GM19372 (cell line): ENCODE results near the gene RAD51B.

ENCODE experiments used
- ATAC-seq: cut with Tn5 transposase; IDR thresholded peaks from one replicate; pipeline ENCODE4 v1.9.1; 2021; ENCODE audit warnings: mild to moderate bottlenecking, low read depth, moderate library complexity; ENCODE audit not compliant: unreplicated experiment

The RAD51B gene

DNA sequence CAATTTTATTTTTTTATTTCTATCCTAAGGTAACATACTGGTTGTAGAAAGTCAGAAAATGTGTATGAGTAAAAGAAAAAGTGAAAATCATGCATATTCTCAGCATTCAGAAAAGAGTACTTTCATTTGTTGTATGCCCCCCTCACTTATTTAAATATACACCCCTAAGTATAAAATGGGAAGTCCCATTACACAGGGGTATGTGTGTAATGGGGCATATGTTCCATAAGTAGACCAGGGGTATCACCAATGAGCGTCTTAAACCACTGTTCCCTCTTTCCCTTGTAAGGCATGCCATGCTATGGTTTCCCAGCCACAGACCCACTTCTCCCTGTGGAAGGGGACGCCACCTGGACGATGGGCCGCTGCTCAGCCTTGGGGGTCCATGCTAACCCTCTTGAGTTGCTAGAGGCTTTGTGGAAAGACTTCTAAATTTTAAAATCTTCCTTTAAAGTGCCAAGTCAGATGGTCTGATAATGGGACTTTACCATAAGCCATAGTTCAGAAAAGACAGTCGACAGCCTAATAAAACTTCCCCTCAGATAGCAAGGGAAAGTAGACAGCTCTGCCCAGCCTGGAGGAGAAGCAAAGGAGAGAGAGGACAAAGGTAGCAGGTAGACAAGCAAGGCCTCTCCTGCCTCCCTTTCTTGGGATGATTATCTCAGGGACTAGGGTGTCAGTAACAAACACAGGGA, 855.1 kb downstream of the RAD51B start:
- no peak for ATAC-seq

DNA sequence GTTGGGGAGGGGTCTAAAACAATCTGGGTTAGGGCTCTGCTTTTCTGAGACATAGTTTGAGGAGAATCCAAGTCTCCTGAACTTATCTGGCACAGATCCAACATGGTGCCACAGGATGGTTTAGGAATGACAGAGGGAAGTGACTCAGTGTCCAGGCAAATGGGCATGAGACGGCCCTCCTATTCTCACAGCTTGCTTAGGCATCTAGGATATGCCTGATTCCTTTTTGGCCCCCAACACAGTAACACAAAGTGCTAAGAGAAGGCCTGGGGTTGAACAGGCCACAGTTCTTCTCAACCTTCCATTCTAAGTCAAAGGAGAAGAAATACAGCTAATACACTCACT, 855.6 kb downstream of the RAD51B start:
- ATAC-seq, result no peak

DNA sequence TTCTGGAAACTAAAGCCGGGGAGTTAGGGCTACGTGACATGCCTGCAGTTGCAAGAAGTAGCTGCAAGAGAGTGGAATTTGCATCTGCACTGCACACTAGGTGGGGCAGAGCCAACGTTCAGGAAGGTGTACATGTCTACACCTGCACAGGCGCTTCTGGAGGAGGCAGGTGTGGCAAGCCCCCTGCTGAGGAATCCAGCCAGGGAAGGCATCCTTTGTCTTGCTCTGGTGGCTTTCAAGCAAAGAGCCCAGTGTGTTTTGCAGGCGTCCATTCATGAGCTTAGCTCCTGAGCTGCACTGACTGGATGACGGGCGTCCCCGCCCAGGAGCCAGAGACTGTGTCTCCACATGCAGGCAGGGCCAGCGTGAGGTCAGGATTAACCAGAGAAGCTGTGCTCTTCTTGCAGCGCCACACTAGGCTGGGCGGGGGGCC, 856.9 kb downstream of the RAD51B start:
- no peak for ATAC-seq

DNA sequence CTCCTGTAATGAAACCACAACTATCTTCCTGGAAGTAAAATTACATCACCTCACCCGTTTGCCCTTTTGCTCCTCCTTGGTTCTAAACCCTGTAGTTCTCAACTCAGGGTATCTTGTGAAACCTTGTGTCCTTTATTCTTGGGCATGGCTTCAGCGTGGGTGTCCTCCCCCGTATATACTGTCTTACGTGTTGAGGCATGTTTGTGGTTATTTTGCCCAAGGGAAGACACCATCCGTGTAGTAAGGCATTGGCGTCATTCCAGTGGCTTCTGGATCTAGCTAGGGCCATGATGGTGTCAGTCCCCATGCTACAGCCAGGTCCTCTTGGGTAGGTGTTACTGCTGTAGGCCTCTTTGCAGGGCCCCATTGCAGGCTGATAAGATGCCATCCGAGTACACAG, 857.9 kb downstream of the RAD51B start:
- ATAC-seq, result no peak

DNA sequence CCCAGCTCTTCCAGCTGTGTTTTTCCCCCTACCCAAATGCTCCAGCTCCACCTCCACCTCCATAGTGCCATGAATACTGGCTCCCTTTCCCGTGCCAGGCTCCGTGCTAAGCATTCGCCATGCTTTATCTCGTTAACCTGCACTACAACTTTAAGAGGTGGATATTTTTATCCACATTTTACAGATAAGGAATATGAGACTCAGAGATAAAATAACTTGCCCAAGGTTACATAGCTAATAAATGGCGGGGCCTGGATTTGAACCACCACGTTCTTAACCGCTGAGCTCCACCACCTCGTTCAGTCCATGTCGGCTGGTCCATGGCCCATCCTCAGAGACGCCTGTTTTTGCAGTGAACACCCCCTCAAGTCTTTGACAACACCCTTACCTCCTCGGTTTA, 858.3 kb downstream of the RAD51B start:
- no peak for ATAC-seq

DNA sequence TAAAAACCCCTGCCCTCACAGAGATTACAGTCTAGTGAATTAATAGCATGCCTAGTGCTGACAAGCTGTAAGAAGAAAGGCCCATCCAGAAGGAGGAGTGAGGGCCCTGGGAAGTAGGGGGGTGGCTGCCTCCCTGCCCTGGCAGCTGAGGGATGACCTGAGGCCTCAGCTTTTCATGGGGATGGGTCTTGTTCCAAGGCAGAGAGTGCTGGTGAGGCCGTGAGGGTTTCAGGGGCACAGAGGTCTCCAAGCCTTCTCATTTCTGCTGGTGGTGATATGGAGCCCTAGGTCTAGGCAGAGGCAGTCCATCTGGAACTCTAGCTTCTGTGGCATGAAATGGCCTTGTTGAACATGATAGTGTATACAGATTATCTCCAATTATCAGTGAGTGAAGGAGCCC, 858.9 kb downstream of the RAD51B start:
- ATAC-seq, result no peak

DNA sequence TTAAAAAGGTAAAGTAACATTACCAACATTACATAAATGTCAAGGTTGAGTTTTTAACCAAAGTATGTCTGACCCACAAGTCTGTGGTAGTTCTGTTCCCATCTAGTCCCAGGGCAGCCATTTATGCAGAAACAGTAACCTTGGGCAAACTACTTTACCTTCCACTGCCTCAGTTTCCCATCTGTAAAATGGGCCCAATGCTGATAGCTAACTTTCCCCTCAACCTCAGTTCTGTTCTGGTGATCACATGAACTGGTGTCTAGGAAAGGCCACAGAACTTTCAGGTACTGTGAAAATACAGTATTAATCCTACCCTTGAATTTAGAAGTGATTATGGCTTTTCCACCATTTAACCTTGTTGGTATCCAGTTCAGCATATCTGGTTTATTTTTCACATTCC, 859.7 kb downstream of the RAD51B start:
- no peak for ATAC-seq

DNA sequence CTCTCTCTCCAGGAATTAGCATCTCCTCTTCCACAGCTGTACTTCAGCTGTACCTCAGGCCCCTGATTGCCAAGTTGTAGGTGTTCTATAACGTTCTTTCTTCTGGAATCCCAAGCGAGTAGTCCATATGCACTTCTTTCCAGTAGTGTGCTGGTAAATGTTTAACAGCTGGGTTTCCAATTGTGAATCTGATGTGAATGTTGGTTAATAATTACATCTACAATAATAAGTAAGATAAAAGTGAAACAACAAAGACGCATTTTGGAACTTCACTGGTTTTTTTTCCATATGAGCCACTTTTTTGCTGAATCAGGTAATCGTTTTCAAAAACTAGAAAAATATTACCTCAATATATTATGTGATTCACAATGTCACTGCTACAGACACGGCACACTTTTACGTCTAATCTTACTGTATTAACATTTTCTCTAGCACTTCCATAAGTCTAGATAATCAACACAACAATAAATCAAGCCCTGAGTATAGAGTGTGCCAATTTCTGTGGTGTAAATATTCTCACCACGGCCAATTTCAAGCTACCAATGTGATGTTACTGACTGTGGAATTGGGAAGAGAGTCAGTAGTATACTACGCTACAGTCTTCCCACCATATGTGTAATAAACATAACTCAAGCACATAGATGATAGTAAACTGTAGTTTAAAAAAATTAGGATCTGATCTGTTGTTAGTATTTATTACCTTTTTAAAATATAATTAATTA, 860.3 kb downstream of the RAD51B start:
- ATAC-seq, result no peak

DNA sequence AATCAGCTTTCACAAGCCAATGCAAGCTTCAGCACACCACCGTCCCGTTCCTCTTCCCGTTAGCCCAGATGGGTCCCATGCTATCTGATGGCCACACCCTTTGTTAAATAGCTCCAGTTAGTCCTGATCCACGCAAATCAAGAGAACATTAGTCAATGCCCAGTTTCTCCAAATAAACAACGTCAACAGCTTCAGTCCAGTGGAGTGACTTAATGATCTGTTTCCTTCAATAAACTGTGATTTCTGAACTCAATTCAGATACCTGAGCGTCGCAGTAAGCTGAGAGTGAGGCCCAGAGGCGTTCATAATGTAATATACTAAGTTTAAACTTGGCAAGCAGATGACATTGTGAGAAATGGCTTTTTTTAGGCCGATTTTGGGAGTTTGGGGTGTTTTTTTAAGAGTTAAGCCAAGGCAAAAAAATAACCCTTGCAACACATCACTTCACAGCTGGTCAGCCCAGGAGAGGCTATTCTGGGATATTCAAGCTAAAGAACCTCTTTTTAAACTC, 861.0 kb downstream of the RAD51B start:
- no peak for ATAC-seq

DNA sequence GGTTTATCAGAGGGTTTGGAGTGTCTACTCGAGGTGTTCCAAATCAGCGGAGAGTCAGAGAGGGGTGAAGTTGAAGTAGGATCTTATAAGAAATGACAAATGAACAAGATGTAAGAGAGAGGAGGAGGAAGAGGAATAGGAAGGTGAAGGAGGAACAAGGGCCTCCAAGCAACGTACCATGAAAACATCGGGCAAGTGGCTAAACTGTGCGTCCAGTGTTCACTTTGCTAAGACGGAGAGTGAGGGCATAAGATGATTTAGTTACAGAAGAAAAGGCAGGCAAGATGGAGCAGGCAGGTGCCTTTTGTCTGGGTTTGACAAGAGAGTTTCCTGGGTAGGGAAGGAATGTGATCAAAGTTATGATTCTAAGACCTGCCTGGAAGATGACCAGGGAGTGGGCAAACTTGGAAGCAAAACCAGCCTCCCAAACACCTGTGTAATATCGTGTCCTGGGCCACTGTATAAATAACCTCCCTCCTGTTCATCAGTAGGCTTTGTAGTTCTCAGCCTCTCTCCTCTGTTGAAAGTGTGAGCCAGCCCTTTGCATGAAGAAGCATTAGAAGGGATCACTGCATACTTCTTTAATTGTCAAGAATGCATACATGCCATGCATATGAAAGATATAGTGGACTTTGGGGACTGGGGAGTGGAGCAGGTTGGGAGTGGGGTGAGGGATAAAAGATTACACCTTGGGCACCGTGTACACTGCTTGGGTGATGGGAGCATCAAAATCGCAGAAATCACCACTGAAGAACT, 861.9 kb downstream of the RAD51B start:
- ATAC-seq, result no peak

DNA sequence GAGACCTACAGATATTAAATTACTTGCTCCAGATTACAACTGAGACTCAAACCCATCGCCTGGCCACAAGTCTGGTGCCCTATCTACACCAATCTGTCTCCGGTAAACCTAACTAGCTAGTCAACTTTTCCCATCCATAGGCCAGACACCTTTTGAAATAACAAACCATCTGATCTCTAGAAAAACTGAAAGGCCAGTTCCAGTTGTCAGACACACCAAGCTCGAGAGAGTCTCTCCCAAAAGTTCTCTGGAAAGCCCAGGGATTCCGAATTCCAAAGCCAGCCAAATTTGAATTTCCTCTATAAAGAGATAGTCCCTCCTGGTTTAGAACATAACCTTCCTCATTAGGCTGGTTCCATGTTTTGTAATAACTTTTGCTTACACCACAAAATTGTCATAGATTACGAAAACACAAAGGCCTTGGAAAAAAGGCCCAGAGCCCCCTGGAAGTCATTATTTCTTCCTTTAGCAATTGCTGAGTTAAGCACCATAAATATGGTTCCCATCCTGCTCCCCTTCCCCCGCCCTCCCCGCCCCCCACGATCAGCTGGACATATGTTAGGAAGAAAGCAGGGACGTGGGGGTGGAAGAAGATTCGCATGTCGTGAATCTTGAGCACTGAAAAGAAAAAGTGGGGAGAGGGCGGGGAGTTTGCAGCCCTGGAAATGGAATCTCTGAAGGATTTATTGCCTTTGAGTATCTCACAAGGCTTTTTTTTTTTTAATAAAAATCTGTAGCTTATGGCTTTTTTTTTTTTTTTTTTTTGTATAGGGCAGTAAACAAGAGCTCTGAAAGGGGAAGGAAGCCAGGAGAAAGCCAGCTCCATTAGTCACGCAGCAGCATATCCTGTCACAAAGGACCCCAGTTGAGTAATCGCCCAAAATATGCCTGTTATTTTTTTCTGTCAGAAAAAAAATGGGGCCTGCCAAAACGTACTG, 862.9 kb downstream of the RAD51B start:
- no peak for ATAC-seq

DNA sequence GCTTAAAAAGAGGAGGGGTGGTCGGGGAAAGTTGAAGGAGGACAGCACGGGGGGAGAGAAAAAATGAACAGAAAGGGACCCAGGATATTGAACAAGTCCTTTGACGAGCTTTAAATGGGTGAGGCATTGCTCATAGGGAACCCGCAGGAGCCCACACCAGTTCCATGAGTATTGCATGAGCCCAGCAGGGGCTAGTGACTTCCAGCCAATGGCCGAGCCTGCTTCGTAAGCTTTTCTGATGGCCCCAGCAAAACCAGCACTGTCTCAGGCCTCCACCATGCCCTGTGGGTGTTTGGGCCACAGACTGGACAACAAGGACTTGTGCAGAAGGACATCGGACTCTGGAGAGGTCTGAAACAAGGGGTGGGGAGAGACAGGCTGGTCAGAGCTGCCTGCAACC, 863.7 kb downstream of the RAD51B start:
- ATAC-seq, result no peak

DNA sequence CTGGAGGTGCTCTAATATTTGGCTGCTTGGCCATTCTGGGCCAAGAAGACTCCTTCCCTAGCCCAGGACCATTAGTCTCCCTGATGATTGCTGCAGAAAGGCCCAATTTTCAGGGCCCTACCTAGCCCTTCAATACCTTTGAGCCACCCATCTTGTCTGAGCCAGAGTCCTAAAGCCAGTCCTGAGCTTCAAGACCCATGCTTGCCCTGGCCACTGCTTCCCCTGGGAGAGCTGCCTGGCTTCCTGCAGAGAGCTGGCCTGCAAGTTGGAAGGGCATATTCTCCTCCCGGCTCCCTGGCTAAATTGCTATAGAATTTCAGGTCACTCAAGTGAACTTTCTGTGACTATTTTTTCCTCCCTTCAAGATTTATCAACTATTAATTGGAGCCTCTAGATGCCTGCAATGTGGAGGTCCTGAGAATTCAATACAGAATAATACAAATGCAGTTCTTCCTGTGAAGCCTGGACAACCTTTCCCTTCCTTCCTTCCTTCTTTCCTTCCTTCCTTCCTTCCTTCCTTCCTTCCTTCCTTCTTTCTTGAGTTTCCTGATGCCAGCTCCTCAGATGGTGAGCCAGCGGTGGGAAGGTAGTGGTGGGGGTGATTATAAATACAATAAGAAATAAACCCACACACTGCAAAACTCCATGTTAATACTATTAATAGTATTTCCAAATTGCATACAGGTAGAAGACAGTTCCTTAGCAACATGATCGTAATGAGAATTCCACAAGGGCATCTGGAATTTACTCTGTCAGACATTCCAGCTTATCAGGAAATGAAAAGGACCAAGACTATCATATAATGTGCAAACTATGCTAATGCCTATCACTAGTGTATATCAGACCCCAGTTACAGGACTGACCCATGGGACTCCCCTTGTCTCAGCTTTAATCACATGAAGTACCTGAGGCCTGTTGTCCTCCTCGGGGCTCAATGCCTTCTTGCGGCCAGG, 865.2 kb downstream of the RAD51B start:
- ATAC-seq, result no peak

DNA sequence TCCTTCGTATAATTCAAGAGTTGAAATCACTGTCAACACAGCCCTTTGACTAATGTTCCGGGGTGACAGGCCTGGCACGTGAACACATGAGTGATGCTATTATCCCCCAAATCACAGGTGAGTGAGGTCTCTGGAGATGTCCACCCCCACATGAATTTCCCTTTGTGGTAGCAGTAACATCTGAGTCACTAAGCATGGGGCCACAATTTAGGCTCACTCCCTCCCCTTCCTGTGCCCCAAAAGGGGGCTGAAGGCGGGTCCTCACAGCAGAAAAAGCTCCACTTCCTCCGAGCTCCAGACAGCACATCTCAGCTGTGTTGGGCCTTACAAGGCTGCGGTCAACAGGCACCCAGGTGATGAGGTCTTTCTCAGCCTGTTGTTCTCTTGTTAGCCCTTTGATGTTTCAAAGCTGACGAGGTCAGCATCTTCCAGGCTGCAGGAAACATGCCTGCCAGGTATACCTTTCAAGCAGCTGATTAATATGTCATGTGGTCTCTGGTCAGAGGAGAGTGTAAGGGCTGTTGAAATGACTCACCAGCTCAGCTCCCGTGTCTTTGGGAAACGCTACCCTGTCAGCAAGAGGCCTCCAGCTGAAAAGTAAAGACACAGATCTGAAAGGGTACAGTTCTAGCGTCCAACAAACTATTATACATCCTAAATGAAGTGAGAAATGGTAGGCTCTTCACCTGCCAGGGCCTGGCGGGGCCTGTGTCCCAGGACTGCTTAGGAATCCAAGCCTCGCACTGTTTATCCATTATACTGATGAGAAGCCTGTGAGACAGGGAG, 866.0 kb downstream of the RAD51B start:
- peak; percentile 72 for ATAC-seq

DNA sequence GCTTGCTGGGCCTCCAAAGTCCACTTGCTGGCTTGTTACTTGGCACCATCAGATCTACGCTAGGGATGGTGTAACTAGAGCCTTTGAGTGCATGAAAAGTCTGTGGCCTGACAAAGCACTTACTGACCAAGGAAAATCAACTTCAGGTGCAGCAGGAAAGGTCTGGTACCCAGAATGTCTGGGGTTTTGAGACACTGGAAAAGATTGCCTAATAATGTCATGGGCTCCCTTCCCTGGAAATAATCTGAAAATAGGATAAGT, 866.6 kb downstream of the RAD51B start:
- ATAC-seq, result no peak

DNA sequence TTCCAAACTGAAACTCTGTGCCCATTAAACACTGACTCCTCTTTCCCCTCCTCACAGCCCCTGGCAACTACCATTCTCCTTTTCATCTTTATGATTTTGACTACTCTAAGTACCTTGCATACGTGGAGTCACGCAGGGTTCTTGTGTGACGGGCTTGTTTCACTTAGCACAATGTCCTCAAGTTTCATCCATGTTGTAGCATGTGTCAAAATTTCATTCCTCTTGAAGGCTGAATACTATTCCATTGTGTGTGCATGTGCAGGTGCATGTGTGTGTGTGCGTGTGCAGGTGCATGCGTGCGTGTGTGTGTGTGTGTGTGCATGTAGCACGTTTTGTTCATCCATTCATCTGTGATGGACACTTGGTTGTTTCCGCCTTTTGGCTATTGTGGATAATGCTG, 867.1 kb downstream of the RAD51B start:
- ATAC-seq, result no peak

DNA sequence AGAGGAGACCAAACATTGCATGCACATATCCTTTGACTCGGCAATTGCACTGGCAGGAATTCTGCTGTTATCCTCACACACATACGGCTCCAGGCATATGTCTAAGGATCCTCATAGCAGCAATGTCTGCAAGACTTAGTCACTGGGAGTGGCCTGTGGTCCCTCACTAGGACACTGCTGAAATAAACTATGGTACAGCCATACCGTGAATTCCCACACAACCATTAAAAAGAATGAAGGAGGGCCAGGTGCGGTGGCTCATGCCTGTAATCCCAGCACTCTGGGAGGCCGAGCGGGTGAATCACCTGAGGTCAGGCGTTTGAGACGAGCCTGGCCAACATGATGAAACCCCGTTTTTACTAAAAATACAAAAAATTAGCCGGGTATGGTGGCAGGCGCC, 868.2 kb downstream of the RAD51B start:
- no peak for ATAC-seq

DNA sequence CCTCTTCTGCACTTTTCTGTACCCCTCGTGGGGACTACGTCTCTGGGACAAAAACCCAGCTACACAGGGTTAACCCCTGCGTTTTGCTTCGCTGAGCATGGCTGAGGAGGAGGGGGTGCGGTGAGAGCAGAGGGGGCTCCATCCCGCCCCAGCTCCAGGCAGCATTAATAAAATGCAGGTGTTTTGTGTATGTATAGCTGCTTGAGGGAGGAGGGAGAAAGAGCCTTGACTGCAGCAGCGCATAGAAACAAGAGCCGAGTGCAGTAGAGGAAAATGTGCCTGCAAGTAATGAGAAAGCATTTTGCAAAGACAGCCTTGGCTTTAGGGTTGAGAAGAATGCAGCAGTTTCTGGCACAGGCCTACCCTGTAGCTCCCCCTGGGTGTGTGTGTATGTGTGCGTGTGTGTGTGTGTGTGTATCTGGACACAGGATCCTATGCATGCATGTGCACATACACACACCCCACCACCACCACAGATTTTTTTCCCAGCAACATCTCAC, 869.3 kb downstream of the RAD51B start:
- ATAC-seq, result no peak

DNA sequence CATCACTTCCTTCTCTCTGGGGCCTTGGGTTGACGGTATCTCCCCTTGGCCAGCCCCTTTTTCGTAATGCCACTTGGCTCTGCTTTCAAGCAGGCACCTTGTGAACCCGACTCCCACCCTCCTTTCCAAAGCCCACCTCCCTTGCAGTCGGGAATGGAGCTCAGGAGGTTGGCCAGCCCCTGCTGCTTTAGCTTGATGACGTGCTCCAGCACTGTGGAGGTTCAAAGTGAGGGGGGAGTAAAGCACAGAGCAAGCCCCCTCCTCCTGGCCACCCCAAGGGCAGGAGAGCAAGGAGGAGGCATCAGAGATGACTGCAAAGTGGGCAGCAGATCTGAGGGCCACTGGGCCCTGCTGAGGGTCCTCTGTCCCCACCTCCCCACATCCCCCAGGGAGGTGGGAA, 869.9 kb downstream of the RAD51B start:
- no peak for ATAC-seq
